ENCODE measurements around the gene PARP8. TPM values are rescaled to one million over a fixed set of nuclear protein-coding genes. Genes with fewer than 3 reads are reported as not detected.

PARP8 gene
- total RNA-seq, 6 donors from 2014 or later = 33.3 to 64.1 (median 34.6) TPM

- Histone ChIP-seq H3K27ac (no peak overlapping the region), H3K27me3 (no peaks in the 10 kb centered on the region), H3K9me3 (no peaks in the 10 kb centered on the region), H3K36me3 (no peaks in the 10 kb centered on the region), H3K4me1 (peaks cover 0 to 14% (median 3%) of the 10 kb centered on the region in 4 donors), H3K4me3 (no peak overlapping the region)
- ATAC-seq (ENCODE audit: low FRiP score in 2 of 2) (no peak), DNase-seq (no peak)
- whole genome bisulfite sequencing, 2 donors = 44 to 50% methylated on average over 4 of the region's 4 CpGs
- TF ChIP-seq EP300 (IDR thresholded peaks at IDR 0.05) (no peak), POLR2AphosphoS5 (IDR thresholded peaks at IDR 0.05) (no peak), CTCF (IDR thresholded peaks at IDR 0.05) (no peak), POLR2A (IDR thresholded peaks at IDR 0.05) (no peak)
These were observed 53.7 kb downstream of the PARP8 start for GRCh38 chr5:50720061-50720710.

- WGBS, 2 donors = 92 to 94% methylated on average over 4 of the region's 4 CpGs
- Histone ChIP-seq H3K27ac (no peak overlapping the region), H3K36me3 (no peaks in the 10 kb centered on the region), H3K27me3 (no peaks in the 10 kb centered on the region), H3K9me3 (no peaks in the 10 kb centered on the region), H3K4me1 (peaks cover 0 to 15% (median 5%) of the 10 kb centered on the region in 4 donors), H3K4me3 (no peak overlapping the region)
- ATAC-seq (ENCODE audit: low FRiP score in 2 of 2) (no peak), DNase-seq (no peak)
- no peak for TF ChIP-seq CTCF (IDR thresholded peaks at IDR 0.05)
These were observed 55.8 kb downstream of the PARP8 start for GRCh38 chr5:50722223-50722622.

GRCh38 chr5:50724262-50724661 lies 57.8 kb downstream of the PARP8 start:
- DNase-seq (no peak), ATAC-seq (ENCODE audit: low FRiP score in 2 of 2) (no peak)
- H3K9me3 ChIP-seq = no peaks in the 10 kb centered on the region
- TF ChIP-seq POLR2A (IDR thresholded peaks at IDR 0.05) (no peak), CTCF (IDR thresholded peaks at IDR 0.05) (no peak), POLR2AphosphoS5 (IDR thresholded peaks at IDR 0.05) (no peak), EP300 (IDR thresholded peaks at IDR 0.05) (no peak)
- H3K27ac ChIP-seq = no peak overlapping the region
- H3K27me3 ChIP-seq = no peaks in the 10 kb centered on the region
- peaks cover 0 to 17% (median 5%) of the 10 kb centered on the region in 4 donors for H3K4me1 ChIP-seq
- no peak overlapping the region for H3K4me3 ChIP-seq
- H3K36me3 ChIP-seq = no peaks in the 10 kb centered on the region

GRCh38 chr5:50725800-50726474 lies 59.5 kb downstream of the PARP8 start:
- Histone ChIP-seq H3K36me3 (no peaks in the 10 kb centered on the region), H3K4me1 (peaks cover 0 to 12% (median 2%) of the 10 kb centered on the region in 4 donors), H3K27me3 (no peaks in the 10 kb centered on the region), H3K9me3 (no peaks in the 10 kb centered on the region), H3K27ac (no peak overlapping the region), H3K4me3 (no peak overlapping the region)
- no peak for TF ChIP-seq POLR2A (IDR thresholded peaks at IDR 0.05)
- no peak for TF ChIP-seq CTCF (IDR thresholded peaks at IDR 0.05)
- no peak for TF ChIP-seq EP300 (IDR thresholded peaks at IDR 0.05)
- TF ChIP-seq POLR2AphosphoS5 (IDR thresholded peaks at IDR 0.05) = no peak
- ATAC-seq (ENCODE audit: low FRiP score in 2 of 2) (no peak), DNase-seq (no peak)
- 77 to 88% methylated on average over 7 of the region's 7 CpGs for WGBS, 2 donors

Measured in upper lobe of left lung (tissue), 6 donors.